HUDEP-2 (cell line): ENCODE results near the gene RPGRIP1.
"Not testable (repeated sequence)": the region's sequence is repeated elsewhere in the genome, so short reads cannot be mapped to it uniquely, and the experiment has no call there.

Experiments used
- DNase-seq, 76 experiments: peaks; one replicate each; lab custom pipeline; 2025; ENCODE audit not compliant: unreplicated experiment in 76 of 76; lab: John Stamatoyannopoulos, UW

Gene RPGRIP1

DNA sequence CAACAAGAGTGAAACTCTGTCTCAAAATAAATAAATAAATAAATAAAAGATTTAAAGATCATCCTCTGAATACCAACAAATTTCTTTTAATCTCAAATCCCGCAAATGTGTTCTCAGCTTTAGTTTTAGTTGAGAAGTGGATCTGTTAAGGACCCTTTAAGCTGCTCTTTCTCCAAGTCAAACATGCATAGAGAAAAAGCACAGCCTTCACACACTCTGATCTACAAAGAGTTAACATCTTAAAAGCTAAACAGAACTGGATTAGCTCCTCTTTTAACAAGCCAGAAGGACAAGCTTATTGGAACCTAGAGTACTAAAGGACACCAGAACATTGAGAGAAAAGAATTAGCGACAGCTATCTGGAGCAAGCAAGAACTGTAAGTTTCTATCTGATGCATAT lies at the start of gene RPGRIP1:
TSS of gene RPGRIP1 (plus strand) at position 301 of the 400 bp plus-strand sequence. CDS start 7,894 bp downstream, outside the sequence.
- no peak for DNase-seq

- no peak for DNase-seq
These were observed 48.7 kb upstream of the RPGRIP1 start for GRCh38 chr14:21231020-21231652.

GRCh38 chr14:21233457-21234076 lies 46.3 kb upstream of the RPGRIP1 start:
- DNase-seq: peak in 2 of 76 experiments; percentile 0 to 8

- DNase-seq: no peak
These were observed 45.8 kb upstream of the RPGRIP1 start for GRCh38 chr14:21234112-21234511.

GRCh38 chr14:21236948-21237797 lies 42.7 kb upstream of the RPGRIP1 start:
- no peak for DNase-seq

- no peak for DNase-seq
These were observed 40.9 kb upstream of the RPGRIP1 start for GRCh38 chr14:21238823-21239518.

- DNase-seq: no peak
These were observed 39.5 kb upstream of the RPGRIP1 start for GRCh38 chr14:21240417-21240816.

- peak in 5 of 76 experiments; percentile 8 to 20 (median 10) for DNase-seq
These were observed 38.6 kb upstream of the RPGRIP1 start for GRCh38 chr14:21241218-21241819.

DNA sequence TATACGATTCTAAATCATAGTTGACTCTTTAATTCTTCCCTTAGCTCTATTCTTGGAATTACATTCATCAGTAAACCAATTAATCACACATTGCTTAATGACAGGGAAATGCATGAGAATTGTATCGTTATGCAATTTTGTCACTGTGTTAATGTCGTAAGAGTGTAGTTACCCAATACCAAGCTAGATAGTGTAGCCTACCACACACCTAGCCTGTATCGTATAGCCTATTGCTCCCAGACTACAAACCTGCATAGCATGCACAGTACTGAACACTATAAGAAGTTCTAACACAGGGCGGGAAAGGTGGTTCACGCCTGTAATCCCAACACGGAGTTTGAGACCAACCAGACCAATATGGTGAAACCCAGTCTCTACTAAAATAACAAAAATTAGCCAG lies 35.3 kb upstream of the RPGRIP1 start:
- DNase-seq: no peak

DNA sequence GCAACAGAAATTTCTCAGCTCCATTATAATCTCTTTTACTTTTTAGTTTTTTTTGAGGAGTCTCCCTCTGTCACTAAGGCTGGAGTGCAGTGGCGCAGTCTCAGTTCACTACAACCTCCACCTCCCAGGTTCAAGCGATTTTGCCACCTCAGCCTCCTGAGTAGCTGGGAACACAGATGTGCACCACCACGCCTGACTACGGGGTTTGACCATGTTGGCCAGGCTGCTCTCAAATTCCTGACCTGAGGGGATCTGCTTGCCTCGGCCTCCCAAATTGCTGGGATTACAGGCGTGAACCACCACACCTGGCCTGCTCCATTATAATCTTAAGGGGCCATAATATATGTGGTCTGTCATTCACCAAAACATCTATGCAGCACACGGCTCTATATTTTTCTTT lies 34.1 kb upstream of the RPGRIP1 start:
- DNase-seq: no peak

DNA sequence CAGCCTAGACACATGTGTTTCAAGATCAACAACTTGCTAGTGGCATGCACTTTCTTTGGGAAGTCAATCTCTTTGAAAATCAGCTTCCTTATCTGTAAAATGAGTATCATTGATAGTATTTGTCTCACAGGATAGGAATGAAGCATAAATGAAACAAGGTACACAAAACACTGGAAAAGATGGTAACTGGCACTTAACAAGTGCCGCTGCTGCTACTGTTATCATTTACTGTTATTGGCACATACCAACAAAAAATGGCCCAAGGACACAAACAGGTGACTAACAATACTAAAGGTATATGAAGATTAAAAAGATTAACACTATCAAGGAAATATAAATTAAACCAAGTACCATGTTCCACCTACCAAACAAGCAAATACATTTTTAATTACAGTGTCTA lies 31.5 kb upstream of the RPGRIP1 start:
- no peak for DNase-seq

DNA sequence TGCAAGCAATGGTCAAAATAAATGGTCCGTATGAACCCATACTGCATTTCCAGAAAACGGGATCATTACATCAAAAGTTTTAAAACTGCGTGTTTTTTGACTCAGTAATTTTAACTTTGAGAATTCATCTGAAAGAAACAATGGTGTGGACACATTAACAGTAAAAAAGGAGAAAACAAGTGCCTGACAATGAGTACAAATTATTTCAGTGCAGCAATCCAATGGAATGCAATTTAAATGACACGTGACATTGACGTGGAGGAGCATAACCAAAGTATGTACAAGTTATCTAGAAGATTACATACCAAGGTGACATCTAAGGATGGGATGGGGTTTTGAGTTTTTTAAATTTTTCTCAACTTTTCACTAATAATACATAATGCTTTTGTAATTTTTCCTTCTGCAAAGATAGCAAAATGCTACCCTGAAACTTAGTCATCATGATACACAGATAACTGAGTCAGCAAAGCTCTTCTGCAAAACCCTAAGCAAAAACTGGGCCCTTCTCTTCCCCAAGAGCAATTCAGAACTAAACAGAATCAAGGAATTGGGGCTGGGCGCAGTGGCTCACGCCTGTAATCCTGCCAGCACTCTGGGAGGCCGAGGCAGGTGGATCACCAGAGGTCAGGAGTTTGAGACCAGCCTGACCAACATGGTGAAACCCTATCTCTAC lies 31.0 kb upstream of the RPGRIP1 start:
- DNase-seq: no peak

DNA sequence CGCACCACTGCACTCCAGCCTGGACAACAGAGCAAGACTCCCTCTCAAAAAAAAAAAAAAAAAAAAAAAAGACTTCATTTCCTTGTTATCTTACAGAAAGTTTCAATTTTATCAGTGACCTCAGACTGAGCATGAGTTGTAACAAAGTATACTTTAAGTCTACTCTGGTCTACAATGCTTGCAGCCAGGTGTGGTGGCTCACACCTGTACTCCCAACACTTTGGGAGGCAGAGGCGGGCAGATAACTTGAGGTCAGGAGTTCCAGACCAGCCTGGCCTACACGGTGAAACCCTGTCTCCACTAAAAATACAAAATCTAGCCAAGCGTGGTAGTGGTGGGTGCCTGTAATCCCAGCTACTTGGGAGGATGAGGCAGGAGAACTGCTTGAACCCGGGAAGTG lies 28.7 kb upstream of the RPGRIP1 start:
- DNase-seq: no peak

DNA sequence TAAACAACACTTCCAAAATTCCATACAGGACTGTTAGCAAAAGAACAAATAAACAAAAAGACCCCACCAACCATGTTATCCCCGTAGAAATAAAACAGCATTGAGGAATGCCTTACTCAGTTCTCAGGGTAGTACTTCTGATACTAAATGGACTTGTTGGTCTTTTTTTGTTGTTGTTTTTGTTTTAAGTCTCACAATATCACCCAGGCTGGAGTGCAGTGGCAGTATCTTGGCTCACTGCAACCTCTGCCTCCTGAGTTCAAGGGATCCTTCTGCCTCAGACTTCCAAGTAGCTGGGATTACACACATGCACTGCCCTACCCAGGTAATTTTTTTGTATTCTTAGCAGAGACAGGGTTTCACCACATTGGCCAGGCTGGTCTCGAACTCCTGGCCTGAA lies 27.7 kb upstream of the RPGRIP1 start:
- DNase-seq: no peak

DNA sequence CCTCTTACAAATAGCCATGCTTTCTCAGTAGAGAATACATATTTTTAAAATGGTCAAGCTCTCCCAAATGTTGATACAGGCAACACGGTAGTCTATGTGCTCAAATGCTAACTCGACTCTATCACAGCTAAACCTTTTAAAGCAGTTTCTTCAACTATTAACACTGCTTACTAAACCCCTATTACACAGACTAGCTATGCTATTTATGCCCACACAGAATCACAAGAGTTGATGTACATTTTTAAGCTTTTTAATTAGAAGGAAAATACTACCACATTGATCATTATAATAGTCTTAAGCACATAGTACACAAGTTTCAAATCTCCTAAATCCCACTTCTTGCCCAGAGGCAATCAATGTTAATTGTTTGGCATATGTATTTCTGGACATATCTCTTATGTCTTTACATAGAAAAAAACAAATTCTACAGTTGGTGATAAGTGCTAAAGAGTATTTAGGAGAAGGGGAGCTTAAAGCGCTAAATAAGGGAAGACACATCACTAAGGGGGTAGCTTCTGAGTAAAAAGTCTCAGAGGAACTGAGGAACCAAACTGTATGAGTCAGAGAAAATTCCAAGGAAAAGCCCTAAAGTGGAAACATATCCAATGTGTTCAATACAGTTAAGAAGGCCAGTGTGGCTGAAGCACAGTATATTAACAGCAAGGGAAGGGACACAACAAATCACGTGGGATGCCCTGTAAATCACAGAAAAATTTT lies 24.3 kb upstream of the RPGRIP1 start:
- DNase-seq: no peak

DNA sequence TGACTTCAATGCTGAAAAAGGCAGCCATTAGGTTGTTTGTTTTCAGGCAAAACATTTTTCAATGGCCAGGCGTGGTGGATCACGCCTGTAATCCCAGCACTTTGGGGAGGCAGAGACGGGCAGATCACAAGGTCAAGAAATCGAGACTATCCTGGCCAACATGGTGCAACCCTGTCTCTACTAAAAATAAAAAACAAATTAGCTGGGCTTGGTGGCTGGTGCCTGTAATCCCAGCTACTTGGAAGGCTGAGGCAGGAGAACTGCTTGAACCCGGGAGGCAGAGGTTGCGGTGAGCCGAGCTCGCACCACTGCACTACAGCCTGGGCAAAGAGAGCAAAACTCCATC lies 23.8 kb upstream of the RPGRIP1 start:
- DNase-seq: not testable (repeated sequence)

GRCh38 chr14:21256539-21257393 lies 23.1 kb upstream of the RPGRIP1 start:
- DNase-seq: no peak

GRCh38 chr14:21257394-21257909 lies 22.4 kb upstream of the RPGRIP1 start:
- no peak for DNase-seq
